HG02840 (cell line): ENCODE data around the gene HPRT1.
"Not testable (repeated sequence)": the region's sequence is repeated elsewhere in the genome, so short reads cannot be mapped to it uniquely, and the experiment has no call there.

Source experiments
- ATAC-seq: cut with Tn5 transposase; IDR thresholded peaks from one replicate; pipeline ENCODE4 v1.9.1; 2021; ENCODE audit warnings: mild to moderate bottlenecking, moderate library complexity, moderate number of reproducible peaks; ENCODE audit not compliant: unreplicated experiment, low FRiP score

Gene HPRT1

GRCh38 chrX:134460005-134460861 lies at the start of gene HPRT1:
Gene HPRT1 (plus strand): TSS chrX:134460165. CDS start chrX:134460312, 147 bp downstream.
- peak; percentile 77 for ATAC-seq

- no peak for ATAC-seq
Measured at GRCh38 chrX:134416087-134416486, 43.9 kb upstream of the HPRT1 start.

GRCh38 chrX:134418317-134419113 lies 41.5 kb upstream of the HPRT1 start:
- ATAC-seq, result no peak

DNA sequence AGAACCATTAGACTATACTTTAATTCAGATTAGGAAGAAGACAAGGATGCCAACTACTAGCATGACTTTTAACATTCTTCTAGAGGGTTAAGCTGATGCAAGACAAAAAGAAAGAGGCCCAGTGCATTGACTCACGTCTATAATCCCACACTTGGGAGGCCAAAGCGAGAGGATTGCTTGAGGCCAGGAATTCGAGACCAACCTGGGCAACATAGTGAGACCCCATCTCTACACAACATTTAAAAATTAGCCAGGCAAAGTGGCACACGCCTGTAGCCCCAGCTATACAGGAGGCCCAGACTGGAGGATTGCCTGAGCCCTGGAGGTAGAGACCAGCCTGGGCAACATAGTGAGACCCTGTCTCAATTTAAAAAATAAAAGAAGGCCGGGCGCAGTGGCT lies 40.2 kb upstream of the HPRT1 start:
- no peak for ATAC-seq

DNA sequence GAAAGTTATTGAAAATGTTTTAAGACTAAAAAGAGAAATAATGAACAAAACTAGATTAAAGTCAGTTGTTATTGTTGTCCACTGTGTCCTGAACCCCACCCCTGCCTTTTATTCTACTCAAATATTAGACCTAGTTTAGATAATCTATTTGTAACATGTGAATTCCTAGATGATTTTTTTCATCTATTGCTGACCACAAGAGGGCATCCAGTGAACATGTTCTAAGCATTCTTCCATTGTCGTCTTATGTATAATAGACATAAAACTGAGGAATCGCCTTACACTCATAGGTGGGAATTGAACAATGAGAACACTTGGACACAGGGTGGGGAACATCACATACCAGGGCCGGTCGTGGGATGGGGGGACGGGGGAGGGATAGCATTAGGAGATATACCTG lies 36.4 kb upstream of the HPRT1 start:
- no peak for ATAC-seq

DNA sequence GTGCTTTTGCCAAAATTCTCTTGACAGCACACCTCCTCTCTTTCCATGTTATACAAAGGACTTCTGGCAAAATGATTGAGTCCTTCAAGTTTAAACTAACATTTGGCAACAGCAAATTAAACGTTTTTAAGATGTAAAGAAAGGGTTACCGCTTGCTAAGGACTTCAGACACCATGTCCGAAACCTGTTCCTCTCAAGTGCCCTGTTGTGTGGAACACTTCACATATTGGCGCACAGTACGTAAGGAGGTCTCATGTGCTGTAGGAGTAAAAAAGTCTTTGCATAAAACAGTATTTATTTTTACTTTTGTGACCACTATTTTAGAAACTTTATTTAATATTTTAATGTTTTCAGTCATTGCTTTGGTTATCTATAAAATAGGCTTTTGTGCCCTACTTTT lies 33.7 kb upstream of the HPRT1 start:
- no peak for ATAC-seq

- ATAC-seq, result no peak
Measured at GRCh38 chrX:134431894-134432293, 28.1 kb upstream of the HPRT1 start.

GRCh38 chrX:134435894-134436293 lies 24.1 kb upstream of the HPRT1 start:
- no peak for ATAC-seq

DNA sequence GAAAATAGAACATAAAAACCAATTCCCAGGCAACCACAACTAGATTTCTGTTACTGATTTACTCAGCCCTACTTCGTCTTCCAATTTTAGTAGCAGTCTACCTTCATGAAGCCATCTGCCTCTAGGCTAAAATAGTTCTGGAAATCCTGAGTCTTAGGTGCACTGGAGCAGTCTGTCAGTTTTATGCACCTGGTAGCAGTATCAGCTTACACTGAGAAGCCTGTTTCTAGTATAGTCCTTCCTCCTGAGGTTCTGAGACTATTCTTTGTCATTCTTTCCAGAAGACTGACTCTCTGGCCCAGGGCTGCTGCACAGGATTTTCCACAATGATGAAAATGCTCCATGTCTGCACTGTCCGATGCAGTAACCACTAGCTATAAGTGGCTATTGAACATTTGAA lies 16.9 kb upstream of the HPRT1 start:
- ATAC-seq, result no peak

GRCh38 chrX:134443461-134443860 lies 16.5 kb upstream of the HPRT1 start:
- no peak for ATAC-seq

DNA sequence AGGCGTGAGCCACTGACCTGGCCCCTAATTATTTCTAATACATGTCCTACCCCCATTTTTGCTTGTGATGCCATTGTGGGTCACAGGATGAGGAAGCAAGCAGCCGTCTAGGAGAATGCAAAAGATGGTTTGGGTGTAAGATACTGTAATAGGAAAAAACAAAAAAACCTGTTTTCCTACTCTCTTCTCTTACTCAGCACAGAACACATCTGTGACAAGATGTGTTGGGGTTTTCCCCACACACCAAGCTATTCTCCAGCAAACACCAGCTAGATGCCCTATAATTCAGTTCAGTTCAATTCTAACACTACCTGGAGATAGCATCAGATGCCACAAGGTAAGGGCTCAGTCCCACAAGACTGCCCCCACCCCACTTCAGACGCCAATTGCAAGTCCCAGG lies 15.3 kb upstream of the HPRT1 start:
- ATAC-seq, result no peak

DNA sequence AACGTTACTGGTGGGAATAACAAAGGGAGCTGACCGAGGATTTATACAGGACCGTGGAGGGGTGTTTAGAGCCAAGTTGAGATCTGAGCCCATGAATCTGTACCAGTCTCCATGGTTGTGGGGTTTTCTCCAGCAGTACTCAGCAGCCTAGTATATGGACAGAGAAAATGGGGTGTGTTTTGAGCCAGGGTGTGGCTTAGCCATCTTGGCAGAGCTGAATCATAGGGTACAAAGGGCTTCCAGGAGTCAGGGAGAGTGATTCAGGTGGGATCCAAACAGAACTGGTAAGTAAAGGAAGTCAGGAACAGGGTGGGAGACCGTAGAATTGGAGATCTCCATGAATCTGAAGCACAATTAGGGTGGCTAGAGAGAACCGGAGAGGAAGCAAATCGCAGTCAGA lies 7.4 kb upstream of the HPRT1 start:
- no peak for ATAC-seq

GRCh38 chrX:134453631-134454030 lies 6.3 kb upstream of the HPRT1 start:
- ATAC-seq, result no peak

- no peak for ATAC-seq
Measured at GRCh38 chrX:134454506-134454905, 5.5 kb upstream of the HPRT1 start.

- no peak for ATAC-seq
Measured at GRCh38 chrX:134457708-134458107, 2.3 kb upstream of the HPRT1 start.

DNA sequence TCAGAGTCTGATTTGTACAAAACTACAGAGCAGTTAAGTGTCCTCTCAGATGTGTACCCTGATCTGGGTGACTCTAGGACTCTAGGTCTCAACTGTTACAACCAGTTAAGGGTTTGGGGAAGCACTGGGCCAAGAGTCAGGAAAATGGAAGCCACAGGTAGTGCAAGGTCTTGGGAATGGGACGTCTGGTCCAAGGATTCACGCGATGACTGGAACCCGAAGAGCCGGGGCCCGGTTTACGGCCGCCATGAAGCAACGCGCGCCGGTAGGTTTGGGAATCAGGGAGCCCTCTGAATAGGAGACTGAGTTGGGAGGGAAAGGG lies 321 bp upstream of the HPRT1 start:
- ATAC-seq, result peak; percentile 19

DNA sequence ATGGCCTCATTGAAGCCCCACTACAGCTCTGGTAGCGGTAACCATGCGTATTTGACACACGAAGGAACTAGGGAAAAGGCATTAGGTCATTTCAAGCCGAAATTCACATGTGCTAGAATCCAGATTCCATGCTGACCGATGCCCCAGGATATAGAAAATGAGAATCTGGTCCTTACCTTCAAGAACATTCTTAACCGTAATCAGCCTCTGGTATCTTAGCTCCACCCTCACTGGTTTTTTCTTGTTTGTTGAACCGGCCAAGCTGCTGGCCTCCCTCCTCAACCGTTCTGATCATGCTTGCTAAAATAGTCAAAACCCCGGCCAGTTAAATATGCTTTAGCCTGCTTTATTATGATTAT lies 876 bp downstream of the HPRT1 start:
- no peak for ATAC-seq

DNA sequence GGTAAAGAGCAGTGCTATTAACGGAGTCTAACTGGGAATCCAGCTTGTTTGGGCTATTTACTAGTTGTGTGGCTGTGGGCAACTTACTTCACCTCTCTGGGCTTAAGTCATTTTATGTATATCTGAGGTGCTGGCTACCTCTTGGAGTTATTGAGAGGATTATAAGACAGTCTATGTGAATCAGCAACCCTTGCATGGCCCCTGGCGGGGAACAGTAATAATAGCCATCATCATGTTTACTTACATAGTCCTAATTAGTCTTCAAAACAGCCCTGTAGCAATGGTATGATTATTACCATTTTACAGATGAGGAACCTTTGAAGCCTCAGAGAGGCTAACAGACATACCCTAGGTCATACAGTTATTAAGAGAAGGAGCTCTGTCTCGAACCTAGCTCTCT lies 1.5 kb downstream of the HPRT1 start:
- ATAC-seq, result no peak

DNA sequence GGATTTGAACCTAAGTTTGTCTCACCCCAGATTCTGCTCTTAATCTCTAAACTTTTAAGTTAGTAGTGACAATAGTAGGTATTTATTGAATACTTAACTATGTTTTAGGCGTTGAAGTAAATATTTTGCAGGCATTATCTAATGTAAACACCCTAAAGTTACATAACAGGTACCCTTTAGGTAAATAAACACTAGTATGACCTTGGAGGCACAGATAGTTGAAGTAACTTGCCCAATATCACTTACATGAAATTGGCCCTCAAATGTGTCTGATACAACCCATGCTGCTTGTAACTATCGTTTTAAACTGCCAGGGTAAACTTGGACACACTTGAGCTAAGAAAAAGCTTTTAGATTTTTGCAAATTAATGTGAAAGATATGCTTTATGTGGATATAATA lies 3.0 kb downstream of the HPRT1 start:
- ATAC-seq, result no peak

GRCh38 chrX:134464453-134464852 lies 4.5 kb downstream of the HPRT1 start:
- ATAC-seq, result not testable (repeated sequence)

- ATAC-seq, result no peak
Measured at GRCh38 chrX:134469486-134469885, 9.5 kb downstream of the HPRT1 start.

DNA sequence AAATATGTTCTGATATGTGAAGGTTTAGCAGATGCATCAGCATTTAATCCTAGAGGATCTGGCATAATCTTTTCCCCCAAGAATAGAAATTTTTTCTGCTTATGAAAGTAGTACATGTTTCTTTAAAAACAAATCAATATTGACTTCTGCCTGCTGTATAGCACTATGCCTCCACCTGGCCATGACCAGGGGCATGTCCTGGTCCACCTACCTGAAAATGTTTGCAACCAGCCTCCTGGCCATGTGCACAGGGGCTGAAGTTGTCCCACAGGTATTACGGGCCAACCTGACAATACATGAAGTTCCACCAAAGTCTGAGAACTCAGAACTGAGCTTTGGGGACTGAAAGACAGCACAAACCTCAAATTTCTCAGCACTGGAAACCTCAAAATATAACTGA lies 10.0 kb downstream of the HPRT1 start:
- ATAC-seq, result no peak
